Gastrocnemius medialis (tissue), 4 donors: ENCODE data around the gene PGLYRP3.

Experiments
- CTCF ChIP-seq, 5 experiments: fragments of 450-650 bp in 3 of 5; fragments of 200-600 bp in 2 of 5; sonication (generic) in 2 of 5; IDR thresholded peaks in 4 of 5; conservative IDR thresholded peaks in 1 of 5; 1 replicate in 4 of 5; 2 replicates in 1 of 5; pipeline ENCODE4 v1.5.1; 2016 to 2019; ENCODE audit warnings: antibody characterized with exemption in 5 of 5, mild to moderate bottlenecking in 3 of 5, moderate library complexity in 3 of 5
- POLR2A ChIP-seq, 2 donors: fragments of 450-650 bp; IDR thresholded peaks; one replicate each; pipeline ENCODE4 v1.6.1; 2017; ENCODE audit warnings: antibody characterized with exemption in 2 of 2, mild to moderate bottlenecking in 2 of 2, moderate library complexity in 2 of 2

GRCh38 chr1:153251087-153251486 is 61.7 kb downstream of the PGLYRP3 start:
- TF ChIP-seq POLR2A (IDR thresholded peaks at IDR 0.05) = no peak
- no peak for TF ChIP-seq CTCF (IDR thresholded peaks at IDR 0.05 in 4 of 5, conservative IDR thresholded peaks at IDR 0.05 in 1 of 5)
